NB4 (cell line): Measurements from ENCODE around the gene RPF1.
A peak's percentile ranks its signal among the peaks of the same experiment; 100 is the strongest.
"Not testable (repeated sequence)": the region's sequence is repeated elsewhere in the genome, so short reads cannot be mapped to it uniquely, and the experiment has no call there.

Source experiments
- DNase-seq: peaks from one replicate; pipeline ENCODE4 v3.0.0; 2010; ENCODE audit warnings: low read depth
- H3K4me3 ChIP-seq: one replicate; pipeline ENCODE4 v1.5.1; 2011; ENCODE audit warnings: mild to moderate bottlenecking, low read depth, low read length, moderate library complexity
- CTCF ChIP-seq: IDR thresholded peaks from one replicate; pipeline ENCODE4 v1.5.1; 2012; ENCODE audit warnings: low read depth, low read length
- MYC ChIP-seq: IDR thresholded peaks from 2 replicates; pipeline ENCODE4 v1.6.1; 2011; ENCODE audit warnings: low read depth, low read length
- POLR2A ChIP-seq: IDR thresholded peaks from 2 replicates; pipeline ENCODE4 v1.6.1; 2011; ENCODE audit warnings: mild to moderate bottlenecking; ENCODE audit not compliant: insufficient read length; ENCODE audit errors: extremely low read depth
- TF ChIP-seq, protein P1 (sequence below): IDR thresholded peaks from 2 replicates; pipeline ENCODE4 v1.6.1; 2011; ENCODE audit warnings: low read depth, low read length

RPF1 gene

DNA sequence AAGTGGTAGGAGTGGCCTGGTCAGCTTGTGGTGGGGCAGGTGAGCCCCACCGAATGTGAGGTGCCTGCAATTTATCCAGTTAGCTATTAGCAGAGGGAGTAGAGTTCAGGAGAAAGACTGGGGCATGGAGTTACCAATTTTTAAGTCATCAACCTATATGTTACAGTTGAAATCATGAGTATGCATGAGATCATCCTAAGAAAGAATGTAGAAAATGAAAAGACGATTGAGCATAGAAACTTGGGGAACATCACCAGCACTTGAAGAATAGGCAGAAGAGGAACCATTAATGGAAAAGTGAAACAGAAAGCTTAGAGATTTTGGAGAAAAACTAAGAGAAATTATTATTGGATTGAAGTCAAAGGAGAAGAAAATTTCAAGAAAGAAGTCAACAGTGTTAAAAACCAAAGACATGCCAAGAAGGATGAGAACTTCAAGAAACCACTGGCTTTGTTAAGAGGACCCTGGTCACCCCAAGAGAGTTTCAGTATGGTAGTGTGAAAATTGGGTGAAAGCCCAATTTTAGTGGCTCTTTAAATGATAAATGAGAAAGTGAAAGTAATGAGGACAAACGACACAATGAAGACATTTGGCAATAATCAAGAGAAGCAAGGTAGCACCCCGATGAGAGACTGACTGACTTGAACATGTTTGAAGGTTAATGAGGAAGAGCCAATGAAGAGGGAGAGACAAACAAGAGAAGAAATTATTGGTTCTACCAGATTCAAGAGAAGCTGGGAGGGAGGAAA lies 44.1 kb upstream of the RPF1 start:
- TF ChIP-seq POLR2A, result no peak
- TF ChIP-seq, protein P1, sequence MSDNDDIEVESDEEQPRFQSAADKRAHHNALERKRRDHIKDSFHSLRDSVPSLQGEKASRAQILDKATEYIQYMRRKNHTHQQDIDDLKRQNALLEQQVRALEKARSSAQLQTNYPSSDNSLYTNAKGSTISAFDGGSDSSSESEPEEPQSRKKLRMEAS, result no peak
- H3K4me3 ChIP-seq, result no peak overlapping the region
- DNase-seq, result peak; percentile 9

- DNase-seq, result peak; percentile 64
- TF ChIP-seq, protein P1, result peak; percentile 23; the same call in 1 of the 2 replicates
- TF ChIP-seq MYC (peak; percentile 43; the same call in 1 of the 2 replicates), CTCF (no peak), POLR2A (no peak)
- no peak overlapping the region for H3K4me3 ChIP-seq
Measured at GRCh38 chr1:84436876-84437655, 42.0 kb upstream of the RPF1 start.

- no peak overlapping the region for H3K4me3 ChIP-seq
- DNase-seq, result peak; percentile 91
- TF ChIP-seq MYC, result peak; percentile 38; the same call in 1 of the 2 replicates
- TF ChIP-seq CTCF, result peak; percentile 21
- no peak for TF ChIP-seq POLR2A
- TF ChIP-seq, protein P1, result no peak
Measured at GRCh38 chr1:84442256-84442655, 36.8 kb upstream of the RPF1 start.

GRCh38 chr1:84442747-84443646 lies 36.1 kb upstream of the RPF1 start:
- DNase-seq, result peak; percentile 5
- not testable (repeated sequence) for H3K4me3 ChIP-seq

DNA sequence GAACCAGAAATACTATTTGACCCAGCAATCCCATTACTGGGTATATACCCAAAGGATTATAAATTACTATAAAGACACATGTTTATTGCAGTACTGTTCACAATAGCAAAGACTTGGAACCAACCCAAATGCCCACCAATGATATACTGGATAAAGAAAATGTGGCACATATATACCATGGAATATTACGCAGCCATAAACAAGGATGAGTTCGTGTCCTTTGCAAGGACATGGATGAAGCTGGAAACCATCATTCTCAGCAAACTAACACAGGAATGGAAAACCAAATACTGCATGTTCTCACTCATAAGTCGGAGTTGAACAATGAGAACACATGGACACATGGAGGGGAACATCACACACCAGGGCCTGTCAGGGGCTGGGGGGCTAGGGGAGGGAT lies 30.4 kb upstream of the RPF1 start:
- DNase-seq, H3K4me3 ChIP-seq: not testable (repeated sequence)

GRCh38 chr1:84450910-84451309 lies 28.2 kb upstream of the RPF1 start:
- H3K4me3 ChIP-seq, result no peak overlapping the region
- DNase-seq, result peak; percentile 19
- TF ChIP-seq, protein P1, result no peak
- TF ChIP-seq CTCF (no peak), POLR2A (no peak), MYC (no peak)

GRCh38 chr1:84452436-84452835 lies 26.6 kb upstream of the RPF1 start:
- TF ChIP-seq MYC, result no peak
- TF ChIP-seq, protein P1, result no peak
- TF ChIP-seq CTCF, result no peak
- TF ChIP-seq POLR2A, result no peak
- no peak for DNase-seq
- H3K4me3 ChIP-seq, result no peak overlapping the region
